ENCODE data around the gene NBEAL2. TPM values are rescaled to one million over a fixed set of nuclear protein-coding genes. Genes with fewer than 3 reads are reported as not detected.
A peak's percentile ranks its signal among the peaks of the same experiment; 100 is the strongest.

NBEAL2 gene
- total and polyA plus RNA-seq, 10 of the 15 experiments (the other 5 are each of a cell fraction or from before 2014, with no cell fraction given) = 0.07 to 127 (median 29.4) TPM

DNA sequence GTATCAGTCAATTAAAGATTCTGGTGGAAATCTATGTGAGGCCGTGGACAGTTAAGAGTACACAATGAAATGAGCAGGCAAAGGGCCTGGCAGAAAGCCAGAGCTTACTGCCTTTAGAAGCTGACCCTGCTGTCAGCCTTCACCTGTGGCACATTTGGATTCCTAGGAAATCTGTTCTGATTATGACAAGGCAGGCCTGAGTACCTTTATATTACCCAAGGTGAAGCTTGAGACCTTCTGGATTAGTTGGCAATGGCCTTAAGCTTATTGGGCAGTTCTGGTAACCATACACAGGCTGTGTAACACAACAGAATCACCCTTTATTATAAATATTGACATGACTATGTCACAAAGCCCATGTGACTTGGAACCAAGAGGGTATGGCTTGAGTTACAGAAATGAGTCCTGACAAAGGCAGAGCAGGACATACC lies 43.2 kb downstream of the NBEAL2 start:
- Histone ChIP-seq H3K36me3 (ENCODE audit: control insufficient read depth in 2 of 2, insufficient read depth in 2 of 2, low read length in 1 of 2) (peaks cover 4 to 7% of the 10 kb centered on the region in 2 experiments), H3K27ac (ENCODE audit: control insufficient read depth, insufficient read depth) (no peak overlapping the region), H3K9me3 (replicated peaks; ENCODE audit: control insufficient read depth, insufficient read depth, low read length) (no peaks in the 10 kb centered on the region), H3K4me3 (no peak overlapping the region), H2AFZ (ENCODE audit: control insufficient read depth, low read depth, low read length) (no peak overlapping the region), H4K20me1 (ENCODE audit: control insufficient read depth, insufficient read depth) (no peaks in the 10 kb centered on the region; the same call in 1 of the 2 replicates), H3K27me3 (replicated peaks in 1 of 2; ENCODE audit: control insufficient read depth in 2 of 2, insufficient read depth in 2 of 2, low read length in 1 of 2) (no peaks in the 10 kb centered on the region), H3K4me1 (ENCODE audit: control insufficient read depth, insufficient read depth, low read length) (peaks cover 12% of the 10 kb centered on the region), H3K4me2 (ENCODE audit: control insufficient read depth, insufficient read depth) (no peak overlapping the region), H3K9ac (ENCODE audit: control insufficient read depth, insufficient read depth, low read length) (no peak overlapping the region), H3K79me2 (ENCODE audit: control insufficient read depth, insufficient read depth, low read length) (no peaks in the 10 kb centered on the region; the same call in 1 of the 2 replicates)
- RAD21 ChIA-PET (ENCODE audit: unreplicated experiment) = no interaction called here
- in situ Hi-C loops (cut with MboI) (no loop called here), intact Hi-C loops (cut with micrococcal nuclease; ENCODE audit: unreplicated experiment) (no loop called here)
- WGBS (ENCODE audit: insufficient coverage, insufficient replicate concordance, low lambda C conversion rate, missing lambda C conversion rate) = 100% methylated on average over 1 of the region's 1 CpG
- FAIRE-seq = no peak
- no peak for DNase-seq (ENCODE audit: low read depth, low spot score)
- POLR2A ChIA-PET = no interaction called here
- BruUV-seq (replicated peaks) = no TSS peak
- SMC1A ChIA-PET (ENCODE audit: uncharacterized antibody, unreplicated experiment) = interaction anchor here (0.6 to 8.8 kb wide), 3 partner anchors 9 to 123 kb away, joined by 3 to 83 read pairs (median 3); no protein-coding TSS in a partner anchor
- ATAC-seq = no peak
- CTCF ChIA-PET = interaction anchor here (0.7 to 4.3 kb wide), 3 partner anchors 9 to 348 kb away, joined by 3 to 27 read pairs (median 6); partner anchors contain the start of gene SETD2
- TF ChIP-seq RFX5 (IDR thresholded peaks at IDR 0.05; ENCODE audit: low read depth, low read length) = no peak
- no peak for TF ChIP-seq BMI1 (IDR thresholded peaks at IDR 0.05; ENCODE audit: borderline replicate concordance)
- TF ChIP-seq CHD4 (IDR thresholded peaks at IDR 0.05) = no peak
- TF ChIP-seq MTA2 (IDR thresholded peaks at IDR 0.05; ENCODE audit: low read depth) = no peak
- no peak for TF ChIP-seq RBBP5 (conservative IDR thresholded peaks at IDR 0.05)
- no peak for TF ChIP-seq YY1 (IDR thresholded peaks at IDR 0.05; ENCODE audit: low read depth, low read length)
- TF ChIP-seq EZH2 (IDR thresholded peaks at IDR 0.05; ENCODE audit: borderline replicate concordance, control insufficient read depth, low read depth, low read length) = no peak
- no peak for TF ChIP-seq POU2F2 (IDR thresholded peaks at IDR 0.05; ENCODE audit: borderline replicate concordance, low read depth, low read length)

DNA sequence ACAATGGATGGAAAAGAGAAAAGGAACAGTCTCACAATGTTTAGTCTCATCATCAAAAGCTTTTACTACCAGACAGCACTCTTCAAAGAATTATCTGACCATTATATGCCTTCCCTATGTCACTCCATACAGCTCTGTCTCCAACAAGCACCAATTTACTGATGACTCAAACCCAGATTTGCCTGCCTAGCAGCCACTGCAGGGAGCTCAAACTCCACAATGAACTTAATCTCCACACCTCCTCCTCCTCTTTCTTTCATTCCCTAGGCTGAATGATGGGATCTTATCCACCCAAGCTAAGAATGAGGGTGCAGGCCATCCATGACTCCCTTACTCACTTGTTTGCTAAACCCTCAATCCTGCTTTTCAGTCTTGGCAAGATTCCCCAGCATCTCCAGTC lies 45.5 kb downstream of the NBEAL2 start:
- no peaks in the 10 kb centered on the region; the same call in 1 of the 2 replicates for H4K20me1 ChIP-seq (ENCODE audit: control insufficient read depth, insufficient read depth)
- ATAC-seq = peak; percentile 39; the same call in 2 of the 3 replicates

More for the DNA sequence above, 45.5 kb downstream of the NBEAL2 start:
- in situ Hi-C loops (cut with MboI) (no loop called here), intact Hi-C loops (cut with micrococcal nuclease; ENCODE audit: unreplicated experiment) (no loop called here)
- no peaks in the 10 kb centered on the region for H3K27me3 ChIP-seq (replicated peaks in 1 of 2; ENCODE audit: control insufficient read depth in 2 of 2, insufficient read depth in 2 of 2, low read length in 1 of 2)
- H3K9me3 ChIP-seq (replicated peaks; ENCODE audit: control insufficient read depth, insufficient read depth, low read length) = no peaks in the 10 kb centered on the region
- no peak overlapping the region for H3K4me2 ChIP-seq (ENCODE audit: control insufficient read depth, insufficient read depth)
- H3K4me3 ChIP-seq = no peak overlapping the region
- H3K27ac ChIP-seq (ENCODE audit: control insufficient read depth, insufficient read depth) = no peak overlapping the region
- DNase-seq (ENCODE audit: low read depth, low spot score) = no peak
- TF ChIP-seq IRF4 (IDR thresholded peaks at IDR 0.05; ENCODE audit: low read depth, low read length) = peak; percentile 26; the same call in 1 of the 2 replicates
- no peak for TF ChIP-seq HDAC2 (IDR thresholded peaks at IDR 0.05)
- TF ChIP-seq, protein P1, sequence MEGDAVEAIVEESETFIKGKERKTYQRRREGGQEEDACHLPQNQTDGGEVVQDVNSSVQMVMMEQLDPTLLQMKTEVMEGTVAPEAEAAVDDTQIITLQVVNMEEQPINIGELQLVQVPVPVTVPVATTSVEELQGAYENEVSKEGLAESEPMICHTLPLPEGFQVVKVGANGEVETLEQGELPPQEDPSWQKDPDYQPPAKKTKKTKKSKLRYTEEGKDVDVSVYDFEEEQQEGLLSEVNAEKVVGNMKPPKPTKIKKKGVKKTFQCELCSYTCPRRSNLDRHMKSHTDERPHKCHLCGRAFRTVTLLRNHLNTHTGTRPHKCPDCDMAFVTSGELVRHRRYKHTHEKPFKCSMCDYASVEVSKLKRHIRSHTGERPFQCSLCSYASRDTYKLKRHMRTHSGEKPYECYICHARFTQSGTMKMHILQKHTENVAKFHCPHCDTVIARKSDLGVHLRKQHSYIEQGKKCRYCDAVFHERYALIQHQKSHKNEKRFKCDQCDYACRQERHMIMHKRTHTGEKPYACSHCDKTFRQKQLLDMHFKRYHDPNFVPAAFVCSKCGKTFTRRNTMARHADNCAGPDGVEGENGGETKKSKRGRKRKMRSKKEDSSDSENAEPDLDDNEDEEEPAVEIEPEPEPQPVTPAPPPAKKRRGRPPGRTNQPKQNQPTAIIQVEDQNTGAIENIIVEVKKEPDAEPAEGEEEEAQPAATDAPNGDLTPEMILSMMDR (IDR thresholded peaks at IDR 0.05 in 2 of 3, conservative IDR thresholded peaks at IDR 0.05 in 1 of 3; ENCODE audit: control insufficient read depth in 2 of 3, extremely low read depth in 1 of 3, insufficient read depth in 1 of 3, low read depth in 3 of 3, low read length in 3 of 3) = peak in 1 of 3 experiments; percentile 22; a peak in 1 of 6 replicates
- peak; percentile 12; the same call in 1 of the 2 replicates for TF ChIP-seq JUNB (IDR thresholded peaks at IDR 0.05)
- H3K79me2 ChIP-seq (ENCODE audit: control insufficient read depth, insufficient read depth, low read length) = no peaks in the 10 kb centered on the region; the same call in 1 of the 2 replicates
- FAIRE-seq = no peak
- RAD21 ChIA-PET (ENCODE audit: unreplicated experiment) = interaction anchor here (0.5 kb wide), 1 partner anchor 299 kb away, joined by 3 read pairs; no protein-coding TSS in a partner anchor
- no peak overlapping the region for H2AFZ ChIP-seq (ENCODE audit: control insufficient read depth, low read depth, low read length)
- SMC1A ChIA-PET (ENCODE audit: uncharacterized antibody, unreplicated experiment) = interaction anchor here (1.1 kb wide), 1 partner anchor 8 kb away, joined by 3 read pairs; no protein-coding TSS in a partner anchor
- POLR2A ChIA-PET = no interaction called here
- H3K36me3 ChIP-seq (ENCODE audit: control insufficient read depth in 2 of 2, insufficient read depth in 2 of 2, low read length in 1 of 2) = peaks cover 2 to 3% of the 10 kb centered on the region in 2 experiments; a peak in 2 of 4 replicates
- no peak overlapping the region for H3K9ac ChIP-seq (ENCODE audit: control insufficient read depth, insufficient read depth, low read length)
- 0 out of 2 replicates have a peak, but pooled peaks cover 3% of the 10 kb centered on the region for H3K4me1 ChIP-seq (ENCODE audit: control insufficient read depth, insufficient read depth, low read length)
- no TSS peak for BruUV-seq (replicated peaks)
- CTCF ChIA-PET = no interaction called here

All from GM12878 (cell line).